Caki2 (cell line): ENCODE results near the gene POLE. TPM values are rescaled to one million over a fixed set of nuclear protein-coding genes. Genes with fewer than 3 reads are reported as not detected.

Source experiments
- DNase-seq: peaks from one replicate; pipeline ENCODE4 v3.0.0-alpha.2; 2015; ENCODE audit warnings: low read depth
- in situ Hi-C: cut with HindIII; loops from 2 replicates; pipeline ENCODE4 v1.10.0; 2016; ENCODE audit warnings: low sequenced_read_pairs, low pct_unique_long_range_greater_than_20kb, mixed read lengths
- total RNA-seq: library from RNA; depleted of rRNA; stranded (reverse); fragments of >200 nt; shearing (Covaris generic); gene quantifications from 2 replicates; pipeline ENCODE4 v1.2.3, GENCODE V29; 2014; ENCODE audit warnings: low replicate concordance

POLE gene
- total RNA-seq, 1 experiment from 2014 or later: 10.3 TPM

GRCh38 chr12:132720606-132721345, 33.6 kb upstream of the POLE start:
- no peak for DNase-seq
- in situ Hi-C loops: no loop called here

GRCh38 chr12:132719954-132720324, 32.8 kb upstream of the POLE start:
- in situ Hi-C loops: no loop called here
- DNase-seq: no peak

DNA sequence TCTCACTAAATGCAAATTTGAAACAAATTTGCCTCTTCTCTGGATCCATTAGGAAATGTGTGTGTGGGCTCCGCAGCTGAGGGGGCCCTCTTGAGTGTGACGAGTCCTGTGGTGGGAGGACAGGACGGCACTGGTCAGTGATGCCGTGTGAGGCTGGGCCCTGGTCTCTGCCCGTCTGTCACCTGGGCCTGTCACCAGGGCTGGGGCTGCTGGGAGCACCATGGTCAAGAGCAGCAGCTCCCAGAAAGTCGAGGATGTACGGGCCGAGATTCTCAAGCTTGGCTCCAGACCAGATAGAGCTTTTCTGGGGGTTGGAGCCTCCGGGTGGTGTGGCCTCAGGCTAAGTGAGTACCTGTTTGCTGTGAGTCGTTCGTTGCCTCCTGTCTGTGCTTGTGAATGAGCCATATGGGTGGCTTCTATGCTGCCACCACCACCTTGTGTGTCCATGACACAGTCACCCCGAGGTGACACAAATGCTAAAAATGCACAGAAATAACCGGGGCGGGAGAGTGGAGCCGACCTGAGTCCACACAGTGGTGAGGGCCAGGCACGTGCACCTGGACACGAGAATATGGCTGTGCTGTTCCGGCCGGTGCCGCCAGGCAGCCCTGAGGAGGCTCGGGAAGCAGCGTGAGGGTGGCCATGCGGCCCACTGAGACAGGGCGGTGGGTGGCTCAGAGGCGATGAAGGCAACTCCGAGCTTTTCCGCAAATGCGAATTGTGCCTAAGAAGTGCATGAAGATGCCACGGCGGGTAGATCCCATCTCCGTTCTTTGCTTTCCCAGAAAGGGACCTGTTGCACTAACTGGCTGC, 32.2 kb upstream of the POLE start:
- no peak for DNase-seq
- in situ Hi-C loops: no loop called here

- in situ Hi-C loops: no loop called here
- DNase-seq: no peak
Measured at GRCh38 chr12:132718644-132719043, 31.5 kb upstream of the POLE start.

DNA sequence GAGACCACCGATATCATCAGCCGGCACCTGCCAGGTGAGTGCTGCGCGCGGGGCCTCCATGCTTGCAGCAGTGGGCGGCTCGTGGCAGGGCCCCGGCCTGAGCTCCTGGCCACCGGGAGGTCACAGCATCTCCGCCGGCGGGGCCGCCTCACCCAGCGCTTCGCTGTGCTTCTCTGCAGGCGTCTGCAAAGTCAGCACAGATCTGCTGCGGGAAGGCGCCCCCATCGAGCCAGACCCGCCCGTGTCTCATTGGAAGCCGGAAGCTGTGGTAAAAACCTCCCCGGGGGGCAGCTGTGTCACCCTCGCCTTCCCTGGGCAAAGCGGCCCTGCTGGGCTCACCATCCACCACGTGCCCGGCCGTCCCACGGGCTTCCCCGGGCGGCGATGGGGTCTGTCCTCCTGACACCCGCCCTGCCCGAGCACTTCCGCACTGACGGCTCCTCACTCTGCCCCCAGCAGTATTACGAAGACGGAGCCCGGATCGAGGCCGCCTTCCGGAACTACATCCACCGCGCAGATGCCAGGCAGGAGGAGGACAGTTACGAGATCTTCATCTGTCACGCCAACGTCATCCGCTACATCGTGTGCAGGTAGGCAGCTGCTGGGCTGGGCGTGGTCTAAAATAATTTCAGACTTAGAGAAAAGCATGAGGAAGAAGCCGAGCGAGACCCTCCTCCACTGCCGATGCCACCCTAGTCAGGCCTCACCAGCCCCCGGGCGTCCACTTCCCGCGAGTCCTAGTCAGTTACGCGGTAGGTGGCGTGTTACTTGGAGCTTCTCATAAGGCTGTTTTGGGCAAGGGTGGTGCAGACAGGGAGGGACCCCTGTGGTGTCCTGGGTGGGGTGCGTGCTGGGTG, 30.6 kb upstream of the POLE start:
- DNase-seq: no peak
- in situ Hi-C loops: no loop called here

GRCh38 chr12:132717011-132717410, 29.9 kb upstream of the POLE start:
- DNase-seq: no peak
- in situ Hi-C loops: no loop called here

- DNase-seq: no peak
- in situ Hi-C loops: no loop called here
Measured at GRCh38 chr12:132716356-132716755, 29.2 kb upstream of the POLE start.

- no peak for DNase-seq
- in situ Hi-C loops: no loop called here
Measured at GRCh38 chr12:132715874-132716273, 28.7 kb upstream of the POLE start.

- in situ Hi-C loops: no loop called here
- DNase-seq: no peak
Measured at GRCh38 chr12:132713123-132713522, 26.0 kb upstream of the POLE start.

DNA sequence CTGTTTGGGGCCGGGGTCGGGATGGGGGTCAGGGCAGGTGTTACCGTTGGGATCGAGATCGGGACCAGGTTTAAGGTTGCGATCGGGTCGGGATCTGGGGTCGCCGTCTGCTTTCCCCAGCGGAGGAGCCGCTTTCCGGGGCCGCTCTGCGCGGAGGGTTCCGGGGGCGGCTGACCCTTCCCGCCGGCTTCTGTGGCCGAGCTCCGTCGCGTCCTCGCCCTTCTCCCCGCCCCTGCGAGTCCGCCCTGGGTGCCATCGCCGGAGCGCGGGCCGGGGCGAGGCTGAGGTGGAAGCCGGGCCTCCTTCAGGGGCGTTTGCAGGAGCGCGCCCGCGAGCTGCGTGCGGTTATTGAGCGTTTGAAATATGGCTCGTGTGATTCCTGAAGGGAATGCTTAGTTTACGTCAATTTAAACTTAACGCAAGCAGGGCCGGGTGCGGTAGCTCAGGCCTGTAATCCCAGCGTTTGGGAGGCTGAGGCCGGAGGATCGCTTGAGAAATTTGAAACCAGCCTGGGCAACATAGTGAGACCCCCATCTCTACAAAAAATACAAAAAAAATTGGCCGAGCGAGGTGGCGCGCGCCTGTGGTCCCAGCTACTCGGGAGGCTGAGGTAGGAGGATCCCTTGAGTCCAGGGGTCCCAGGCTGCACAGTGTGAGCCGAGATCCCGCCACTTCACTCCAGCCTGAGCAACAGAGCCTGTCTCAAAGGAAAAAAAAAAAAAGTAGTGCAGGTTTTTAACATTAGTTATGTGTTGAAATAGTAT, 24.1 kb upstream of the POLE start:
- no peak for DNase-seq
- in situ Hi-C loops: no loop called here

GRCh38 chr12:132710405-132711079, 23.4 kb upstream of the POLE start, which contains the start of gene PGAM5:
PGAM5 (plus strand) TSS chr12:132710842; CDS start chr12:132710877, 35 bp downstream.
- in situ Hi-C loops: no loop called here
- DNase-seq: peak; percentile 87

DNA sequence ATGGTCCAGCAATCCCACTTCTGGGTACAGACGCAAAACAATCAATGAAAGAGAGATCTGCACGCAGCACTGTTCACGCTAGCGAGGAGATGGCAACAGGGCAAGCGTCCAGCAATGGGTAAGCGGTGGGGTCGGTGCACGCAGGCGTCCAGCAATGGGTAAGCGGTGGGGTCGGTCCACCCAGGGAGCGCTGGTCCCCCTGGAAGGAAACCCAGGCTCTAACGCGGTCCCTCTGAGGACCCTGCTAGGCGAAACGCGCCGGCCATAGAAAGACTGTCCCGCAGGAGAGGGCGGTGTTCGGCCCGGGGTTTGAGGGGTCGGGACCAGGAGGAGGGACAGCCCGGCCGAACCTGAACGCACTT, 22.9 kb upstream of the POLE start:
- in situ Hi-C loops: no loop called here
- DNase-seq: no peak

DNA sequence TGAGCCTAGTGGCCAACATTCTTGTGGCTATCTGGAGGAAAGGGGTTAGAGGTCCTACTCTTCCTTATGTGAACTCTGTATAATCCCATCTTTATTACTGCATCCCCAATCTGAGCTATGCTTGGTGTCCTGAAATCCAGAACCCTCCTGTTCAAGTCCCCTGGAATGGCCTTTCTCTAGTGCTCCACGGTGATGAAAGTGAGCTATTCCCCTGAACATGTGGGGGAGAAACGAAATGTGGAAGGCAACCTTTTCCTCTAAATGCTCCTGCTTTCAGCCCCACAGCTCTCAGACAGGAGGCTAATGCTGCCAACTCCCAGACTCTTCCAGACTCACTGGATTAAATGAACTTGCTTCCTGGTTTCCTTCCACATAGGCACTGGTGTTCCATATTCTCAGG, 21.0 kb upstream of the POLE start:
- in situ Hi-C loops: no loop called here
- no peak for DNase-seq

DNA sequence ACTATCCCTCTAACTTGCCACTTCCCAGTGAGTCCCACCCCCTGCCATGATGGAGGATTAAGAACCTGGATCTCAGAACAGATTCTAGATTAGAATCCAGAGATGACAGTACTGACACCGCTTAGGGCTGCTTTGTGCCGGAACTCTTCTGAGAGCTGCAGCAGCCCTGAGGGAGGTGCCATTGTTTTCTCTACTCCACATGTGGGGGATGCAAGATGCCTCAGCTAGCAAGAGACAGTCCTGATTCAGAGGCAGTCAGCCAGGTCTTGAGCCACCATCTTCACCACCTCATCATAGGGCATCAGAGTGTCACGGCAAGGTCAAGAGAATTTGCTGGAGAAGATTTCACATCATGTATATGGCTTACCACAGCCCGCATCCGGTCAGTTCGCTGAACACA, 20.1 kb upstream of the POLE start:
- no peak for DNase-seq
- in situ Hi-C loops: no loop called here

GRCh38 chr12:132703641-132704040, 16.5 kb upstream of the POLE start:
- DNase-seq: no peak
- in situ Hi-C loops: no loop called here

GRCh38 chr12:132702640-132703039, 15.5 kb upstream of the POLE start:
- DNase-seq: no peak
- in situ Hi-C loops: no loop called here

GRCh38 chr12:132700212-132700822, 13.2 kb upstream of the POLE start:
- DNase-seq: no peak

More at GRCh38 chr12:132700212-132700822, 13.2 kb upstream of the POLE start:
- in situ Hi-C loops: no loop called here
